ENCODE data around the gene METTL15.
A peak's percentile ranks its signal among the peaks of the same experiment; 100 is the strongest.
"Not testable (repeated sequence)": the region's sequence is repeated elsewhere in the genome, so short reads cannot be mapped to it uniquely, and the experiment has no call there.

Gene METTL15

GRCh38 chr11:28110108-28110820 is 2.1 kb downstream of the METTL15 start:
- DNase-seq = peak in 55 of 56 donors; percentile 1 to 69 (median 31)

- DNase-seq = no peak
Measured at GRCh38 chr11:28110821-28111200, 2.6 kb downstream of the METTL15 start.

GRCh38 chr11:28114116-28114515 is 5.9 kb downstream of the METTL15 start:
- DNase-seq = no peak

GRCh38 chr11:28114731-28115130 is 6.5 kb downstream of the METTL15 start:
- no peak for DNase-seq

- no peak for DNase-seq
Measured at GRCh38 chr11:28117712-28118111, 9.5 kb downstream of the METTL15 start.

GRCh38 chr11:28123151-28123581 is 15.0 kb downstream of the METTL15 start:
- DNase-seq = no peak

GRCh38 chr11:28132548-28132947 is 24.4 kb downstream of the METTL15 start:
- DNase-seq = no peak

- no peak for DNase-seq
Measured at GRCh38 chr11:28133146-28133545, 25.0 kb downstream of the METTL15 start.

GRCh38 chr11:28136157-28136556 is 28.0 kb downstream of the METTL15 start:
- not testable (repeated sequence) for DNase-seq

- DNase-seq = no peak
Measured at GRCh38 chr11:28137366-28137765, 29.2 kb downstream of the METTL15 start.

- DNase-seq = no peak
Measured at GRCh38 chr11:28137832-28138231, 29.6 kb downstream of the METTL15 start.

- no peak for DNase-seq
Measured at GRCh38 chr11:28139841-28140415, 31.7 kb downstream of the METTL15 start.

- no peak for DNase-seq
Measured at GRCh38 chr11:28140689-28141455, 32.7 kb downstream of the METTL15 start.

GRCh38 chr11:28142724-28143123 is 34.5 kb downstream of the METTL15 start:
- DNase-seq = no peak

- no peak for DNase-seq
Measured at GRCh38 chr11:28144808-28145207, 36.6 kb downstream of the METTL15 start.

GRCh38 chr11:28146123-28146751 is 38.0 kb downstream of the METTL15 start:
- DNase-seq = no peak

- no peak for DNase-seq
Measured at GRCh38 chr11:28152743-28153142, 44.6 kb downstream of the METTL15 start.

GRCh38 chr11:28153586-28153985 is 45.4 kb downstream of the METTL15 start:
- DNase-seq = no peak

GRCh38 chr11:28168718-28169117 is 60.5 kb downstream of the METTL15 start:
- no peak for DNase-seq

GRCh38 chr11:28169816-28170215 is 61.6 kb downstream of the METTL15 start:
- DNase-seq = no peak

- no peak for DNase-seq
Measured at GRCh38 chr11:28170759-28171158, 62.6 kb downstream of the METTL15 start.

- DNase-seq = no peak
Measured at GRCh38 chr11:28176351-28176750, 68.2 kb downstream of the METTL15 start.
